Left ventricle myocardium inferior (tissue), 1 donor: ENCODE data around the gene SCARB2. TPM values are rescaled to one million over a fixed set of nuclear protein-coding genes. Genes with fewer than 3 reads are reported as not detected.

ENCODE experiments used
- DNase-seq: peaks from one replicate; pipeline ENCODE4 v3.0.0-alpha.2; 2020
- H3K27ac ChIP-seq: fragments of 200-600 bp; replicated peaks from 2 replicates; pipeline ENCODE4 v1.8.0; 2021
- H3K27me3 ChIP-seq: fragments of 200-600 bp; 2 replicates; pipeline ENCODE4 v1.8.0; 2021; ENCODE audit warnings: low read depth
- H3K36me3 ChIP-seq: fragments of 200-600 bp; 2 replicates; pipeline ENCODE4 v1.8.0; 2021
- H3K4me1 ChIP-seq: fragments of 200-600 bp; 2 replicates; pipeline ENCODE4 v1.8.0; 2021
- H3K4me3 ChIP-seq: fragments of 200-600 bp; 2 replicates; pipeline ENCODE4 v1.8.0; 2021; ENCODE audit warnings: mild to moderate bottlenecking, moderate library complexity
- H3K9me3 ChIP-seq: fragments of 200-600 bp; replicated peaks from 2 replicates; pipeline ENCODE4 v1.8.0; 2021
- intact Hi-C: fragments of 100-400 bp; cut with micrococcal nuclease; formaldehyde crosslinking; loops from one replicate; pipeline ENCODE4 v1.11.0; 2022
- total RNA-seq: library from RNA; stranded (reverse); fragmentation: NEBNext Ultra II Directional; extraction: Animal tissue kit (Norgen Biotek cat#: 25700); gene quantifications from one replicate; pipeline ENCODE4 v1.2.1, GENCODE V29; 2021
- TF ChIP-seq, protein P1 (sequence below): fragments of 200-600 bp; IDR thresholded peaks from 2 replicates; pipeline ENCODE4 v1.8.0; 2021; ENCODE audit warnings: antibody characterized with exemption, mild to moderate bottlenecking, borderline replicate concordance
- donor health status: DM: no; HTN: yes; CAD: no; lungs with severe emphysema.

SCARB2 gene
- total RNA-seq, 1 donor from 2014 or later: 87.4 TPM

DNA sequence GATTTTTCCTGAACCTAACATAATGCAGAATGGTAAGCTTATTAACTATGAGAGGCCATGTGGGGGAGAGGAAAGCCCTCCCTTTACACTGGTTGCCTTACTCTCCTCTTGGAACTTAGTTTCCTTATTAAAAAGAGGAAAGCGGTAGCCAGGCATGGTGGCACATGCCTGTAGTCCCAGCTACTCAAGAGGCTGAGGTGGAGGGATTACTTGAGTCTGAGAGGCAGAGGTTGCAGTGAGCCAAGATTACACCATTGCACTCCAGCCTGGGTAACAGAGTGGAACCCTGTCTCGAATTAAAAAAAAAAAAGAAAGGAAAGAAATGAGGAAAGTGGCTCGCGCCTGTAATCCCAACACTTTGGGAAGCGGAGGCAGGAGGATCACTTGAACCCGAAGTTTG is 39.9 kb upstream of the SCARB2 start:
- TF ChIP-seq, protein P1, sequence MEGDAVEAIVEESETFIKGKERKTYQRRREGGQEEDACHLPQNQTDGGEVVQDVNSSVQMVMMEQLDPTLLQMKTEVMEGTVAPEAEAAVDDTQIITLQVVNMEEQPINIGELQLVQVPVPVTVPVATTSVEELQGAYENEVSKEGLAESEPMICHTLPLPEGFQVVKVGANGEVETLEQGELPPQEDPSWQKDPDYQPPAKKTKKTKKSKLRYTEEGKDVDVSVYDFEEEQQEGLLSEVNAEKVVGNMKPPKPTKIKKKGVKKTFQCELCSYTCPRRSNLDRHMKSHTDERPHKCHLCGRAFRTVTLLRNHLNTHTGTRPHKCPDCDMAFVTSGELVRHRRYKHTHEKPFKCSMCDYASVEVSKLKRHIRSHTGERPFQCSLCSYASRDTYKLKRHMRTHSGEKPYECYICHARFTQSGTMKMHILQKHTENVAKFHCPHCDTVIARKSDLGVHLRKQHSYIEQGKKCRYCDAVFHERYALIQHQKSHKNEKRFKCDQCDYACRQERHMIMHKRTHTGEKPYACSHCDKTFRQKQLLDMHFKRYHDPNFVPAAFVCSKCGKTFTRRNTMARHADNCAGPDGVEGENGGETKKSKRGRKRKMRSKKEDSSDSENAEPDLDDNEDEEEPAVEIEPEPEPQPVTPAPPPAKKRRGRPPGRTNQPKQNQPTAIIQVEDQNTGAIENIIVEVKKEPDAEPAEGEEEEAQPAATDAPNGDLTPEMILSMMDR: no peak
- Histone ChIP-seq H3K9me3 (no peaks in the 10 kb centered on the region), H3K36me3 (no peaks in the 10 kb centered on the region), H3K27me3 (peaks cover 26% of the 10 kb centered on the region), H3K27ac (no peak overlapping the region), H3K4me3 (no peak overlapping the region), H3K4me1 (peaks cover 17% of the 10 kb centered on the region)
- intact Hi-C loops: no loop called here
- DNase-seq: no peak

DNA sequence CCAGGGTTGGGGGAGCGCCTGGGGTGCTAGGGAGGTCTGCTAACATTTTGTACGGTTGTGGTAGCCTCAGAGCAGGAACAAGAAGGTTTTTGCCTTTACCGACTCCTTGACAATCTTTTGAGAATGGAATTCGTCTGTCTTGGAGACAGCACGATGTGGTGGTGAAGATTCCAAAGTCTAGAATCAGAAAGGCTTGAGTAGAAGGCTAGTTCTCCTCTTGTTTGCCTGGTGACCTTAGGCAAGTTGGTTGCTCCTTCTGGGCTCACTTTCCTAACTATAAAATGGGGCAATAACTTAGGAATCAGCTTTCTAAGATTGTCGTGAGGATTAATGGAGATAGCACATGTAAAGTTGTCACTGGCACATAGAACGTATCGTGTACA is 38.6 kb upstream of the SCARB2 start:
- Histone ChIP-seq H3K9me3 (no peaks in the 10 kb centered on the region), H3K27ac (peak overlapping the region; percentile 72), H3K4me3 (peak overlapping the region; percentile 78), H3K27me3 (peaks cover 26% of the 10 kb centered on the region), H3K4me1 (peaks cover 17% of the 10 kb centered on the region), H3K36me3 (no peaks in the 10 kb centered on the region)
- intact Hi-C loops: no loop called here
- TF ChIP-seq, protein P1: no peak
- DNase-seq: no peak

- intact Hi-C loops: no loop called here
- TF ChIP-seq, protein P1: peak; percentile 58
- Histone ChIP-seq H3K9me3 (no peaks in the 10 kb centered on the region), H3K36me3 (no peaks in the 10 kb centered on the region), H3K4me1 (peaks cover 17% of the 10 kb centered on the region), H3K27ac (peak within 1 kb of the TSS; percentile 72), H3K27me3 (peaks cover 26% of the 10 kb centered on the region), H3K4me3 (peak within 1 kb of the TSS; percentile 78)
- DNase-seq: peak; percentile 76
Measured at GRCh38 chr4:76251441-76252270, 38.0 kb upstream of the SCARB2 start, which contains the start of gene FAM47E. FAM47E (plus strand) TSS chr4:76251721; CDS start chr4:76251747, 26 bp downstream.

- Histone ChIP-seq H3K4me1 (peaks cover 17% of the 10 kb centered on the region), H3K9me3 (no peaks in the 10 kb centered on the region), H3K4me3 (peak overlapping the region; percentile 78), H3K27ac (peak overlapping the region; percentile 72), H3K27me3 (peaks cover 26% of the 10 kb centered on the region), H3K36me3 (no peaks in the 10 kb centered on the region)
- DNase-seq: no peak
- intact Hi-C loops: no loop called here
- TF ChIP-seq, protein P1: no peak
Measured at GRCh38 chr4:76250962-76251361, 37.3 kb upstream of the SCARB2 start.

GRCh38 chr4:76246852-76247251 is 33.2 kb upstream of the SCARB2 start:
- intact Hi-C loops: no loop called here
- Histone ChIP-seq H3K4me3 (no peak overlapping the region), H3K27me3 (peaks cover 19% of the 10 kb centered on the region), H3K9me3 (no peaks in the 10 kb centered on the region), H3K27ac (no peak overlapping the region), H3K36me3 (no peaks in the 10 kb centered on the region), H3K4me1 (peaks cover 13% of the 10 kb centered on the region)
- TF ChIP-seq, protein P1: no peak
- no peak for DNase-seq
